BLaER1 (cell line): ENCODE results near the gene IGSF5.
"Not testable (repeated sequence)": the region's sequence is repeated elsewhere in the genome, so short reads cannot be mapped to it uniquely, and the experiment has no call there.

ENCODE experiments used
- H3K27ac ChIP-seq: shearing (Covaris generic); formaldehyde crosslinking; 2 replicates; pipeline ENCODE4 v1.8.1; 2022
- H3K27me3 ChIP-seq: shearing (Covaris generic); formaldehyde crosslinking; 2 replicates; pipeline ENCODE4 v1.8.1; 2022
- H3K36me3 ChIP-seq: shearing (Covaris generic); formaldehyde crosslinking; 2 replicates; pipeline ENCODE4 v1.8.1; 2022
- H3K4me1 ChIP-seq: shearing (Covaris generic); formaldehyde crosslinking; 2 replicates; pipeline ENCODE4 v1.8.1; 2022
- H3K4me2 ChIP-seq: shearing (Covaris generic); formaldehyde crosslinking; 2 replicates; pipeline ENCODE4 v1.8.1; 2022
- H3K4me3 ChIP-seq: shearing (Covaris generic); formaldehyde crosslinking; 2 replicates; pipeline ENCODE4 v1.8.1; 2022
- H3K9ac ChIP-seq: shearing (Covaris generic); formaldehyde crosslinking; 2 replicates; pipeline ENCODE4 v1.8.1; 2022
- H3K9me3 ChIP-seq: shearing (Covaris generic); formaldehyde crosslinking; 2 replicates; pipeline ENCODE4 v1.8.1; 2022
- H4K20me1 ChIP-seq: shearing (Covaris generic); formaldehyde crosslinking; 2 replicates; pipeline ENCODE4 v1.8.1; 2022
- Cebpa-rat ChIP-seq: shearing (Covaris generic); IDR thresholded peaks from 2 replicates; pipeline ENCODE4 v1.8.1; 2022

Gene IGSF5

GRCh38 chr21:39737376-39738000 lies 7.5 kb upstream of the IGSF5 start:
- Histone ChIP-seq H3K4me2 (no peak overlapping the region), H4K20me1 (no peaks in the 10 kb centered on the region), H3K9ac (no peak overlapping the region), H3K9me3 (no peaks in the 10 kb centered on the region), H3K36me3 (no peaks in the 10 kb centered on the region), H3K4me1 (no peaks in the 10 kb centered on the region), H3K27me3 (no peaks in the 10 kb centered on the region), H3K4me3 (no peak overlapping the region), H3K27ac (no peak overlapping the region)
- no peak for TF ChIP-seq Cebpa-rat

GRCh38 chr21:39738566-39738965 lies 6.4 kb upstream of the IGSF5 start:
- Histone ChIP-seq H3K4me1 (no peaks in the 10 kb centered on the region), H3K4me2 (no peak overlapping the region), H3K27me3 (no peaks in the 10 kb centered on the region), H3K36me3 (no peaks in the 10 kb centered on the region), H3K9ac (no peak overlapping the region), H4K20me1 (no peaks in the 10 kb centered on the region), H3K27ac (no peak overlapping the region), H3K4me3 (no peak overlapping the region), H3K9me3 (no peaks in the 10 kb centered on the region)
- TF ChIP-seq Cebpa-rat, result no peak

GRCh38 chr21:39739531-39739930 lies 5.5 kb upstream of the IGSF5 start:
- not testable (repeated sequence) for H3K9ac ChIP-seq, H3K4me2 ChIP-seq, H3K27me3 ChIP-seq, H3K27ac ChIP-seq, H3K36me3 ChIP-seq, H3K4me3 ChIP-seq, H3K9me3 ChIP-seq, H4K20me1 ChIP-seq, H3K4me1 ChIP-seq

GRCh38 chr21:39742561-39742960 lies 2.4 kb upstream of the IGSF5 start:
- H3K27ac ChIP-seq, H3K36me3 ChIP-seq, H3K27me3 ChIP-seq, H3K9me3 ChIP-seq, H3K9ac ChIP-seq, H3K4me1 ChIP-seq, H3K4me3 ChIP-seq, H3K4me2 ChIP-seq, H4K20me1 ChIP-seq: not testable (repeated sequence)

- not testable (repeated sequence) for H3K27ac ChIP-seq, H3K4me1 ChIP-seq, H3K9ac ChIP-seq, H3K4me3 ChIP-seq, H3K27me3 ChIP-seq, H4K20me1 ChIP-seq, H3K4me2 ChIP-seq, H3K36me3 ChIP-seq, H3K9me3 ChIP-seq
Measured at GRCh38 chr21:39745332-39745731, 349 bp downstream of the IGSF5 start.

GRCh38 chr21:39750670-39751069 lies 5.7 kb downstream of the IGSF5 start:
- Histone ChIP-seq H3K27me3 (no peaks in the 10 kb centered on the region), H4K20me1 (no peaks in the 10 kb centered on the region), H3K9ac (no peak overlapping the region), H3K9me3 (peaks cover 11% of the 10 kb centered on the region), H3K4me3 (no peak overlapping the region), H3K4me1 (no peaks in the 10 kb centered on the region), H3K27ac (no peak overlapping the region), H3K36me3 (no peaks in the 10 kb centered on the region), H3K4me2 (no peak overlapping the region)
- no peak for TF ChIP-seq Cebpa-rat

GRCh38 chr21:39754811-39755210 lies 9.8 kb downstream of the IGSF5 start:
- Histone ChIP-seq H3K4me1 (no peaks in the 10 kb centered on the region), H3K27ac (no peak overlapping the region), H3K9ac (no peak overlapping the region), H3K9me3 (peaks cover 11% of the 10 kb centered on the region), H3K4me2 (no peak overlapping the region), H3K36me3 (no peaks in the 10 kb centered on the region), H3K4me3 (no peak overlapping the region), H4K20me1 (no peaks in the 10 kb centered on the region), H3K27me3 (no peaks in the 10 kb centered on the region)
- no peak for TF ChIP-seq Cebpa-rat

- Histone ChIP-seq H3K4me1 (no peaks in the 10 kb centered on the region), H3K4me3 (no peak overlapping the region), H4K20me1 (no peaks in the 10 kb centered on the region), H3K36me3 (no peaks in the 10 kb centered on the region), H3K9me3 (peaks cover 11% of the 10 kb centered on the region), H3K27me3 (no peaks in the 10 kb centered on the region), H3K9ac (no peak overlapping the region), H3K27ac (no peak overlapping the region), H3K4me2 (no peak overlapping the region)
- TF ChIP-seq Cebpa-rat, result no peak
Measured at GRCh38 chr21:39756285-39756684, 11.3 kb downstream of the IGSF5 start.

- H3K27me3 ChIP-seq, result no peaks in the 10 kb centered on the region
- no peaks in the 10 kb centered on the region for H3K36me3 ChIP-seq
- H3K9me3 ChIP-seq, result no peaks in the 10 kb centered on the region
- no peak overlapping the region for H3K27ac ChIP-seq
- no peak overlapping the region for H3K4me2 ChIP-seq
- H3K4me1 ChIP-seq, result no peaks in the 10 kb centered on the region
- TF ChIP-seq Cebpa-rat, result no peak
- no peak overlapping the region for H3K9ac ChIP-seq
- H3K4me3 ChIP-seq, result no peak overlapping the region
- no peaks in the 10 kb centered on the region for H4K20me1 ChIP-seq
Measured at GRCh38 chr21:39763272-39763970, 18.4 kb downstream of the IGSF5 start.

GRCh38 chr21:39774227-39774626 lies 29.2 kb downstream of the IGSF5 start:
- Histone ChIP-seq H3K27me3 (no peaks in the 10 kb centered on the region), H3K27ac (no peak overlapping the region), H4K20me1 (no peaks in the 10 kb centered on the region), H3K9me3 (no peaks in the 10 kb centered on the region), H3K4me1 (no peaks in the 10 kb centered on the region), H3K4me2 (no peak overlapping the region), H3K9ac (no peak overlapping the region), H3K36me3 (no peaks in the 10 kb centered on the region), H3K4me3 (no peak overlapping the region)
- no peak for TF ChIP-seq Cebpa-rat

GRCh38 chr21:39775816-39776215 lies 30.8 kb downstream of the IGSF5 start:
- Histone ChIP-seq H3K4me2 (no peak overlapping the region), H4K20me1 (no peaks in the 10 kb centered on the region), H3K4me3 (no peak overlapping the region), H3K27ac (no peak overlapping the region), H3K4me1 (no peaks in the 10 kb centered on the region), H3K9me3 (no peaks in the 10 kb centered on the region), H3K9ac (no peak overlapping the region), H3K27me3 (no peaks in the 10 kb centered on the region), H3K36me3 (no peaks in the 10 kb centered on the region)
- TF ChIP-seq Cebpa-rat, result no peak
